Activated CD8-positive, alpha-beta memory T cell treated with anti-CD3 and anti-CD28 coated beads, Interleukin-2, amount 50 U/mL, for 4 hours (primary cell): ENCODE data around the gene MAP1LC3B.

ENCODE experiments used
- DNase-seq: peaks from one replicate; pipeline ENCODE4 v3.0.0-alpha.2; 2020

Gene MAP1LC3B

DNA sequence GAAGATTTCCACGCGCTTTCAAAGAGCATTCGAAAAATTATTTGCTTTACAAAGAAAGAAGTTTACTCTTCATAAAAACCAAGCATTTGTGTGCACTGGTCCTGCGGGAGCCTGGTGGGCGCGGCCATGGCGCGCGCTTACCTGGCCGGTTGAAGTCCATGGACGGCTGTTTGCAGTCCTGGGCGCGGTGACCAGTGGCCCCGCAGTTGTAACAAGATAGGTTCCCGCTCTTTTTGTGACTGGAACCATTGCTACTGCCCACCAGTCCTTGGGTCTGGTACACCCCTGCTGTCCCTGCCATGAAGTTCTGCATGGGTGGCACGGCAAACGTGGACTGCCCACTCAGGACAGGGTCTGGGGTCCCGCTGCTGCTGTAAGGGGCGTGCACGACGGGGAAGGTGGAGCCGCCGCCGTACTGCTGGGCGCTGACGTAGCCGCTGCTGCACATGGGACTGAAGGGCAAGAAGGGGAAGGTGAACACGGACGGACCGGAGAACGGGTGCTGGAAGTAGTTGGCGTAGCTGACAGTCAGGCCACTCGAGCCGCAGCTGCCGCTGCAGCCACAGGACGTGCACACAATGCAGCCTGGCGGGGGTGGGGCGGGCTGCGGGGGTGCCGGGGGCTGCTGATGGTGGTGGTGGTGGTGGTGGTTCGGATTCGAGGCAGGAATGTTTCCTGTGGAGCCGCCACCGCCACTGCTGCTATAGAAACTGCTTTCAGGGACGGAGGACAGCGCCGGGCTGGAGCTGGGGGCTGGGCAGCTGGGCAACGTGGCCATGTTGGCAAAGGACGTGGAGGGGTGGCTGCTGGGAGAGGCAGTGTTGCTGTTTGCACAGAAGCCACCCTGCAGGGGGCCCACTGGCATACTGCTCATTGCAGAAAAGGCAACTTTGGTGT lies 19.5 kb downstream of the MAP1LC3B start:
- no peak for DNase-seq

DNA sequence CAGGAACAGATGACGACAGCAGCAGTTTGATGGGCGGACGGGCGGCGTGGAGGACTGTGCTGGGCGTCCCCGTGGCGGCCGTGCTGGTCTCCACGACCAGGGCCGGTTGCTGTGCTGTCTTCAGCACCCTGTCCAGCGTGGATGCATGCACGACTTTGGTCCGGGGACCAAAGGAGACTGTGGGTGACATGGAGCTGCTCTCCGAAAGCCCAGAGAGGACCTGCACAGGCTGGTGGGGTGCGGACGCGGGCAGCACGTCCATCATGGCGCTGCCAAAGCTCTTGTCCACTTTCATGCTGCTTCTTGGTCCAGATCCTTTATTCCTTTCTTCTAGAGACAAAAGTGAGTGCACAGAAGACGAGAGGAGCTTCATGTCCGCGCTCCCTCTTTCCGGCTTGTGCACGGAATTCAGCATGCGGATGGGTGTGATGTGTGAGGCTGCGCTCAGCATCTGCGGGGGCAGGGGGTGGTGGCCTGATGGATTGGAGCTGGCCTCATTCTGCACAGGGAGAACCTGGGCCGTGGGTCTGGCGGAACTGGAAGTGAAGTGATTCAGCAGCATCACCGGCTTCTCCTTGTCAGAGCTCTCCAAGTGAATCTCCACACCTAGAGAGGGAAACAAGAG lies 20.3 kb downstream of the MAP1LC3B start:
- DNase-seq: no peak

DNA sequence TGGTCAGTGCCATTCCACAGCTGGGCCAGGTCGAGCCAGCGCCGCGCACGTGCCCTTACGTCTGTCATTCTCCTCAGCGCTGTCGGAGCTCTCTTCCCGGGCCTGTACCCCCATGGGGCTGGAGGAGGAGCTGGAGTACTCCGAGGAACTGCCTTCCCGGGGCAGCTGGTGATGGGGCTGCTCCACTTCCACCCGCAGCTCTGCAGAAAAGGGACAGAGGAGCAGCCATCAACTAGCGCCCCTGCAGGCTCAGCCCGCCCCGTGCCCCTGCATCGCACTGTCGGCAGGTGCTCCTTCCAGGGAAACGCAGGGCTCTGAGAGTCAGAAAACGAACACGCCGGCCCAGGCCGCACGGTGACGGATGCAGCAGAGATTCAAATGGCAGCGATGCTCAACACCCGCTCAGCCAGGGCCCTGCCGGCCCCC lies 20.9 kb downstream of the MAP1LC3B start:
- DNase-seq: no peak

DNA sequence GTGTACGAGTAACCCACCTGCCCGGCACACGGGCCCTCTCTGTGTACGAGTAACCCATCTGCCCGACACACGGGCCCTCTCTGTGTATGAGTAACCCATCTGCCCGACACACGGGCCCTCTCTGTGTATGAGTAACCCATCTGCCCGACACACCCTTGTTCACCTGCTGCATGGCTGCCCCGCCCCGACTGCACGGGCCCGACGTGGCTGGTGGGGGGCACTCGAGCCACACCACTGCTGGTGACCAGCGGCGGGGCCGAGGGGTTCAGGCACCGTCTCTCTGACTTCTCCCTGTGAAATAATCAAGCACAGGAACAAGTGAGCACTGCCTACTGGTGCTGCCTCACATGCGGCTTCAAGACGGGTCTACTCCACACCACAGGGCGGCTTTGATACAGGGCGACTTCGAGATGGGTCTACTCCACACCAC lies 22.1 kb downstream of the MAP1LC3B start:
- no peak for DNase-seq

DNA sequence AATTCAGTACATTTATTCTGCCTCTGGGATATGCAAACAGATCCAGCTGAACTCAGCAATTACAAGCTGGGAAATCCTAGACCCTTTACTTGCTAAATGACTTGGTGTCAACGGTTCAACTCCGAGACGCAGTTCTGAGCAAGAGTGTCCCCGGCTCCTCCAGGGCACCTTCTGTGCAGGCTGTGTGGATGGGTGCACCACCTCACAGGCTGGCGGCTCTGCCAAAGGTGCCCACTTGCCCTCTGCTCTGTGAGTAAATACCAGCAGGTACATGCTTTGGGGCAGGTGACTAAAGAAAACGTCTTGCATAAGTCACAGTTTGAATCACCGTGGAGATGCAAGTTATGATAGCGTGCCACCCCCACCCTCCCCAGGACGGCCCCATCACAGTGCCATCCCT lies 23.3 kb downstream of the MAP1LC3B start:
- peak; percentile 8 for DNase-seq

DNA sequence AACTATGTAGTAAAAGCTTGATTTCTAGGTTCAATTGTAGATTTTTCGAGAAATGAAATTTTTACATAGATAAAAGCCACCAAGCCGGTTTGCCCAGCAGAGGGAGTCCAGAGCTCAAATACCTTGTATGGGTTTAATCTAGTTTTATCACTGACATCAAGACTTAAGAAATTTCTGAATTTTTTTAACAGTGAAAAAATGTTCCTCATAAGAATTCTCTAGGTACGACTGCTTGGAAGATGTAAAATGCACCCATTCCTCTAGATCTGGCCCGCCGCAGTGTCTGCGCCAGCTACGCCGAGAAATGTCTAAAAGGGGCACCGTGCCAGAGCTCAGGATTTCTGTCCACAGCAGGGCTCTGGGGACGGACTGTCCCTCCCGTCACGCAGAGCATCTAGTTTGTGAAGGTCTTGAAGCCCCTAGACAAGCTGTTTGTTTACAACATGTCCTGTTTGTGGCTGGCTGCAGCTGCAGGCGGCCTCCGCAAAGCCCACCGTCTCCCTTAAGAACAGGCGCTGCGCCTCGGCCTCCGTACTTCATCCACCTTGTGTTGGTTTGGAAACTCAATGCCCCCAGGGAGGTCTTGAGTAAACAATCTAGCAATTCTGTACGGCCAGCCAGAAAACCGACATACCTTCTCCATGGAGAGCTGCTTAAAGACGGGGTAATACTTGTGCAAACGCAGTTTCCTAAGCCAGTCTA lies 24.8 kb downstream of the MAP1LC3B start:
- DNase-seq: peak; percentile 36

DNA sequence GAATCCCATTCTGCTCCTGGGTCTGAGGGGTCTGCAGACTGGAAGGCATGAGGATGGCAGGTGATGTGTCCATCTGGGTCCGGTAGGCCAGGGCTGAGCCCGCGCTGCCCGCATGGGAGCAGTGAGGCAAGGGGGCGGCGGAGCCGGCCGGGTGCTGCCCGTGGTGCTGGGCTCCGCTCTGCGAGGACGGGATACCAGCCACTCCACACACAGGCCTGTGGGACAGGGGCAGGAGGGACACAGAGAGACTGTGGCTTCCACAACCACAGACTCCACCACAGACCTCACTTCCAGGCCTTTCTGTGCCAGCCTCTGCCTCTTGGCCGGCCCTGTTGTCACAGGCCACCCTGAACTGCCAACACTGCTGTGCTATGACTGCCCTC lies 25.4 kb downstream of the MAP1LC3B start:
- no peak for DNase-seq

DNA sequence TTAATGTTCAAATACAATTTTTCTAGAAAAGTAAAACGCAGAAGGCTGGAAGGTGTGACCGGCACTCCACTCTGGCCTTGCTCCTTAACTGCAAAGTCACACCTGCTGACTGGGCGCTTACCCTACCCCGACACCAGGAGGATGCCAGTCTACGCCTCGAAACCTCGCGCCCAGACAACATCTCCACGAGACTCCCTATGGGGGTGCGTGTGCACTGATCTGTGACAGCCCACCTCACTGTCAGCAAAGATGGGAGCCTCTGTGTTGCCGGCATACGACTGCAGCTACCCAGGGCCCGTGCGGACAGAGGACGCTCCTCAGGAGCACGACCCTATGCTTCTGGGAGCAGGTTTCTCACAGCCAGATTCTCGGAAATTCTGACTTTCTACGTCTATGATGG lies 26.1 kb downstream of the MAP1LC3B start:
- DNase-seq: peak; percentile 12

DNA sequence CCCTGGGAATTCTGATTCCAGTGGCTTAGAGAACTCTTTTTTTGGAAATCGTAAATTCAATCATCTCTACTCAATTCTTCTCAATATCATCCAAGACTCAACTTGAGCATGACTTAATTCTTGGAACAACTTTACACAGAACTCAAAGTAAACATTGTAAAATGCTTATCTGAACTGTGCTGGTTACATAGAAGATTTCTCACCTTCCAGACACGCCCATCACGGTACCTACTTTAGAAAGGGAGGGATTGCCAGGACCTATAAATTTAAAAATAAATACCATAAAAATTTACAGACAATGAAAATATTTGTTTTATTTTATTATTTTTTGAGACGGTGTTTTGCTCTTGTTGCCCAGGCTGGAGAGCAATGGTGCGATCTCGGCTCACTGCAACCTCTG lies 26.5 kb downstream of the MAP1LC3B start:
- no peak for DNase-seq

DNA sequence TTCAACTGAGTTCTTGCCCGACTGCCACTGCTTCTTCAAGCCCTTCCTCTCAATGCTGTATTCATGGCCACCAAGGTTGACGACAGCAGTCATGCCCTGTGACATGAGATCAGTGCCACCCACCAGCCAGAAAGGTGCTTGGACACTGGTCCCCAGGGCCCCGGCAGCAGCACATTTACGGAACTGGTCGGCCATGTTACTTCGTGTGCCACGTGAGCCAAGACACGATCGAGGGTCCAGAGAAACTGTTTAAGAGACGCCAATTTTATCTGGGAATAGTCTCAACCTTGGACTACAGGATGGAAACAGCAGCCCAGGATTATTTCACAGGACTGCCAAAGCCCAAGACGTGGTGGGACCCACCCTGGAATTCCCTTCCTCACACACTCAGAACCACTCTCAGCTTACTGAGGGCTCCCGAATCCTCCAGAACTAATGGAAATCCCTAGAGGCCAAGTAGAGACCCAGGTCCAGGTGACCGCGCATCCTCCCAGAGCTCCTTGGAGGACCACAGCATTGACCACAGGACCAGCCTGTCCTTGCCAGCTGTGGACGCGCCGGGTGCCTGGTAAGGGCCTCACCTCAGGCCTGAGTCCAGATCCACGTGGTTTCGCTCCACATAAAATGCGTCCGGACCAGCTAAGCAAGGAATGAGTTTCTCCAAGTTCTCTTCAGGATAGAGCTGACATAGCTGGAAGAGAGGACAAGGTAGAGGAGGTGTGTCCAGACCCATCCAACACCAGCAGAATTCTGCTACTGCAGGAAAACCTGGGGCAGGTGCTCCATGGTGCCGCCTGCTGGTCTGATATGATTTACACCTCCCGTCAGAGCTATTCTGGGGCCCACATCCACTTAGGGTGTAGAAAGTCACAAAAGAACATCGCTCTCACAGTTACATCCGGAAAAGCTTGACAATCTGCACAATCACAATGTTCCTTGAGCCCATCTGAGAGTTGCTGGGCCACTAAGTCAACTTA lies 28.2 kb downstream of the MAP1LC3B start:
- DNase-seq: peak; percentile 11

DNA sequence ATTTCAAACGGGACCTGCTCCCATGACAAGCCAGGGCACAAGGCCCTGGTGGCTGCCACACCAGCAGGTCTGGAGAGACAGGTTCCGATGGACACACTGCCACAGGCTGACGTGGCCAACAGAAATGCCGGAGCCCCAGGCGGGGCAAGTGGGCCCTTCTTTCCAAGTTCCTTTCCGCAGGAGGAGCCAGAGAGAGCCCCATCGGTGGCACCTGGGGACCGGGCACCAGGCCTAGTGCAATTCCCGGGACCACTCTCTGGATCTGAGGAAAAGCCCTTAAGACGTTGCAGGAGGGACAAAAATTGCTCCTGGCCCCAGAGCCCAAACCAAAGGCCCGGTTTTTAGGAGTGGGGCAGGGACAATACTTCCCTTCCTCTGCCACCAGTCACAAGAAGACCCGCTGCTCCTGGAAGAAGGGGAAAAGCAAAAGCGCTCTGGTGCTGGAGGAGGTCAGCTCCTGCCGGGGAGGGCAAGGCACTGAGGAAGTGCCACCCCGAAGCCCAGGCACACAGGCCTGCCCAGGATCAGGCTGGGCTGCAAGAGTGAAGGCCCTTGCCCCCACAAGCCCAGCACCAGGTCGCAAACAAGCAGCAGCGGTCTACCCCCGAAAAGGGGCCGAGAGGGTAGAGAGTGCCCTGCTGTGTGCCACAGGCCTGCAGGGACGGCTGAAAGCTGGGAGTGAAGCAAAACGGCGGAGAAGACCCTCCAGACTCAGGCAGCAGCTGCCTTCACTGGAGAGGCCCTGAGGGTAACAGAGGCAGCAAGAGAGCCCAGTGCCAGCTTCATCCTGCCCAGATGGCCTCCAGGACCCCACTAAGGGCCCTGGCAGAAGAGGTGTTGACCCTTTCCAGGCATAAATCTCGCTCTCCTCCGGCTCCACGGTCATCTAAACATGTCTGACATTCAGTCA lies 29.1 kb downstream of the MAP1LC3B start:
- DNase-seq: peak; percentile 7

DNA sequence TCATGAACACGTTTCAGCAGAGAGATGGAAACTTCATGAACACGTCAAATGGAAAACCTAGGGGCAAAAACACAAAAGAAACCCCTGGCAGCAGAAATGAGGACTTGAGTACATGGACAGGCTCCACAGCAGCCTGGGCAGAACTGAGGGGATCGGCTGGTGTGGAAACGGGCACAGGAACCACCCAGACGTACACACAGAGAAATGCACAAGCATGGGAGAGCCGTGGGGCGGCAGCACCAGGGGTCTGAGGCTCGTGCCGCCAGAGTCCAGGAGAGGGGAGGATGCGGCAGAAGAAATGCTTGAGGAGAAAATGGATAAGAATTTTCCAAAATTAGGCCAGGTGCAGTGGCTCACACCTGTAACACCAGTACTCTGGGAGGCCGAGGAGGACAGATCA lies 30.0 kb downstream of the MAP1LC3B start:
- no peak for DNase-seq

DNA sequence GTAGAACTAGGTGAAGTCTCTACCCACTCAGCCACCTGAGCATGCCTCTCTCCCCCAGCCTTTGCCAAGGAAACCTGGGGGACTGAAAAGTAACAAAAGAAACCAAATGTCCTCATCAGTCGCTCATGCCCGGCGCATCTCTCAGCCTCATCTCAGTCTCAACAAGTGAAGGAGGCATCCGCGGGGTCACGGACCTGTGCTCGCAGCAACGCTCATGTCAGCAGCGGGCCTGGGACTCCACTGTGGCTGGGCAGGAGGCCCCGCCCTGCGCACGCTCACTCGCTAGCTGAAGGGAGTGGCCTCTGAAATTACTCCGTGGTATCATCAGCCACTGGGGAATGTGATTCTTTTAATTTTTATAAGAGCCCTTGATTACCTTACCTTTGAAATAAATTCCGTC lies 31.3 kb downstream of the MAP1LC3B start:
- no peak for DNase-seq

DNA sequence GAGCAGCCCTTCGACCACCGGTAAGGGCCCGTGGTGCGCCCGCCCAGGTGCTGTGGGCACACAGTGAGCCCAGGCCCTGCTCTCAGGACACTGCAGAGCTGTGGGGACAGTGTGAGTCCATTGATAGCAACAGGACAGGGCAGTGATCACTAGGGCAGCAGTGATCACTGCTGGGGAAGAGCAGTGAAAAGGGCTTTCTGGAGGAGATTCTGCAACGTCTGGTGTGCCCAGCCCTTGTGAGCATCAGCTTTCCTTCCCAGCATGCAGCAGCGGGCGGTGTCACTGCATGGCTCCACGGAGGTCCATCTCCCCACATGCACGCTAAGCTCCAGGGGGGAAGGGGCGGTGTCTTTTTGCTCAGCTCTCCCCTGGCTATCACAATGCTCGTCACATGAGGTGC lies 32.1 kb downstream of the MAP1LC3B start:
- DNase-seq: peak; percentile 0

DNA sequence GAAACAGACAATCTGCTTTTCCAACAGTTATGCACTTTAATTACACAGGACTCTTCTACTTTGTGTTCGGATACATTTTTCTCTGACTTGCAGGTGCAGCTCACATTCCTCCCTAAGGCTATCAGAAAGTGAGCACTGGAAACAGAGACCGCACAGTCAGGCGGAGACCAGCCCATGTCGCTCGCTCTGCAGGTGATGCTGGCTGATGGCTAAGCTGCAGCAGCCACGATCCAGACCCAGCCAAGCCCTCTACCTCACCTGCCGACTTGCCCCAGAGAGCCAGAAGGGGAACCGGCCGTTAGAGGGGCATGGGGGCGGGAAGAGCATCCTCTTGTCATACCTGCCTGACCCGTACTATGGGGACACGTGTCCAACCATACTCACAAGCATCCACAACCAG lies 33.8 kb downstream of the MAP1LC3B start:
- peak; percentile 8 for DNase-seq

DNA sequence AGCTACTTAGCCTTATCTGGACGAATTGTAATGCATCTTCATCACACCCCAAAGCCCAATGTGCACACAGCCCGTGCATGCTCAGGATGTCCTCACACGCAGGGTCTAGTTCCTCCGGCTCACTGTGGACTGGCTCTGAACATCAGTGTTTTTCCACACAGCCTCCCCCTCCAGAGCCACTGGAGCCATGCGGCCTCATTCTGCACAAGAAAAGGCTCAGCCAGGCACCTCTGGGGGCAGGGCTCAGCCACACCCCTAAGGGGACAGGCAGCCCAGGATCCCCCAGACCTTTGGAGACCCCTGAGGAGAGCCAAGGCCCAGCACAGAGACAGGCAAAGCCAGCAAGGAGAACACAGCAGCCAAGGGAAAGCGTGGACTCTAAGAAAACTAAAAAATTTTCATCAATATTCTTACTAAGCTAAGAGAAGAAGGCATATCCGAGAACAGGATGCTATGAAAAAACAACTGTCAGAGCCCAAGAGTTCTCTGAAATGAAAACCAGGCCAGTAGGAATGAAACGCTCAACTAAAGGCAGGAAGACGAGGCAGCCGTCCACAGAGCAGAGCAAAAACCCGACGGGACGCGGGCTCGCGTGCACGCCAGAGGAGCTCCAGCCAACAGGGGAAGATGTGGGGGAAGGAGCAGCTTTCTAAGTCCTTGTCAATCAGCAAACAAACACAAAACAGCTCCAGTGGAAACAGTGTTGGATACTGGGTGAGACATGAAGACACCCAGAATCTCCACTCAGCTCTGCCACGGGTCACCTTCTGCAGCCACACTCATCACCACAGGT lies 34.5 kb downstream of the MAP1LC3B start:
- peak; percentile 3 for DNase-seq

DNA sequence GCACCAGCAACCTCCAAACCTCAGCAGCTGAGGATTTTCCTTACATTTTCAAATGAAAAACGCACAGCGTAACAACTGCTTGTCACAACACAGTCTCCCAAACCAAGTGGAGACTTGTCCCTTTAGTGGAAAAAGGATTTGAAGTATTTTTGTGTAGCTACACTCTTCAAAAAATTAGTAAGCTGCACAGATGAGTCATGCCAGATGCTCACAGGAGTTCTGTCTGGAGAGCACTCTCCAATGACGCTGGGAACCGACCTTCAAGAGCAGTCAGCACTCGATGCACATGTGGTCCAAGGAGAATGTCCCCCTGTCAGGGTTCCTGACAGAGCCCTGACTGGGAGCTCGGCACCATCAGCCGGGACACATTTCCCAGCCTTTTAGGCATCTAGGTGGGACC lies 39.8 kb downstream of the MAP1LC3B start:
- no peak for DNase-seq

DNA sequence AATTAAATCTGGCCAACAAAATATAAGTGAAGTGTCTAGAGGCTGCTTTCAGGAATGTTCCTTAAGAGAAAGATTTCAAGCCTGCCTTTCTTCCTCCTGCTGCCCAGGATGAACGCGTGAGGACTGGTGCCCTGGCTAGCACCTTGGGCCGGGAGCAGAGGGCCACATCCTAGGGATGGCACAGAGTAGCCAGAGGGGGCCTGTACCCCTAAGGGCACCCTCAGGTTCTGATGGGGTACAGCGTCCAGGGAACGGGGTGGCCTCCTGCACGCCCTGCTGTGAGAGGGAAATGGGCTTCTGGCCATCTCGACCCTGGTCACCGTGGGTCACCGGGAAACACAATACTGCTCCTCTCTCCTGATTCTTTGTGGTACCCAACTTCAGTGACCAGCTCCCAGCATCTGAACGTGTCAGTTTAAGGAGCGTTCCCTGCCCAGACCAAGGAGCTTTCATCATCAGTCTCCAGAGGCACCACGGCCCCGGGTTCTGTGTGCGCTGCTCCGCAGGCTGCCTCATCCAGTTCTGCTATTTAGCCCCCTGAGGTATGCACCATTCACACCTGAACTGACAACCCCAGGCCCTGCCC lies 40.3 kb downstream of the MAP1LC3B start:
- DNase-seq: no peak

DNA sequence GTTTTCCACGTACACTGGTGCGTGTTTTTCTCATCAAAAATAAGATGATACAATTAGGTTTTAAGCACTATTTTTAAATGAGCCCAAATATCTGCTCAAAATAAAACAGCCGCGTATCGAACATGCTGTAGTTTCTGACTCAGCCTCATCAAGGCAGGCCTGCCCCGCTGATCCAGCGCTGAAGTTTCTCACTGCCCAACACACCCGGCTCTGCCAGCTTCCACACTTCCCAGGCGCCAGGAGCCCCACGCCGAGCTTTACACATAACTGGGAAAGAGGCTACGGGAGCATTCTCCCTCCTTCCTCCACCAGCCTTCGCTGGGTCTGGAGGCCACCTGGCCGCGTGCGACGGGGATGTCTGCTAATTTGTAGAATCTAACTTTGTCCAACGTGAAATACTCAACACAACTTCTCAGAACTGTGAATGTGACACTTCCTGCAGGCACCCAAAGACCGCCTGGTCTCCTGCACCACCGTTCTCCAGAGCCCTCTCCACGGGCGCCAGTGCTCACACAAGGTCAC lies 42.1 kb downstream of the MAP1LC3B start:
- DNase-seq: no peak
